Adrenal gland (tissue), 5 donors: ENCODE results near the gene TAAR1.

Experiments used
- CTCF ChIP-seq, 6 experiments: fragments of 450-650 bp in 4 of 6; fragments of 200-600 bp in 2 of 6; sonication (generic) in 1 of 6; IDR thresholded peaks; 1 replicate in 5 of 6; 2 replicates in 1 of 6; pipeline versions ENCODE4 v1.5.1 to v1.8.0; 2016 to 2021; ENCODE audit warnings: antibody characterized with exemption in 6 of 6, mild to moderate bottlenecking in 2 of 6, moderate library complexity in 1 of 6
- POLR2A ChIP-seq, 2 donors: fragments of 450-650 bp; IDR thresholded peaks; one replicate each; pipeline ENCODE4 v1.6.1; 2017; ENCODE audit warnings: antibody characterized with exemption in 2 of 2, mild to moderate bottlenecking in 2 of 2, moderate library complexity in 1 of 2
- donor health status: DM: no; HTN: no; CAD: no.

GRCh38 chr6:132648356-132648755 lies 10.6 kb downstream of the TAAR1 start:
- TF ChIP-seq CTCF (IDR thresholded peaks at IDR 0.05), result no peak
- TF ChIP-seq POLR2A (IDR thresholded peaks at IDR 0.05), result no peak
